HepG2 (cell line): ENCODE measurements around the gene PPARA. TPM values are rescaled to one million over a fixed set of nuclear protein-coding genes. Genes with fewer than 3 reads are reported as not detected.

Source experiments
- BRD4 ChIP-seq: sonication (generic); formaldehyde crosslinking; IDR thresholded peaks from 2 replicates; pipeline ENCODE4 v1.4.0; 2020; ENCODE audit warnings: missing genetic modification reagents
- FOSL2 ChIP-seq: sonication (generic); formaldehyde crosslinking; IDR thresholded peaks from 2 replicates; pipeline ENCODE4 v1.4.0; 2020; ENCODE audit warnings: missing genetic modification reagents
- FOXO1 ChIP-seq: sonication (generic); formaldehyde crosslinking; IDR thresholded peaks from 2 replicates; pipeline ENCODE4 v1.4.0; 2020; ENCODE audit warnings: missing genetic modification reagents
- MED13 ChIP-seq: sonication (generic); formaldehyde crosslinking; IDR thresholded peaks from 2 replicates; pipeline ENCODE4 v1.5.0; 2020; ENCODE audit warnings: missing genetic modification reagents
- NR2C2 ChIP-seq: sonication (generic); formaldehyde crosslinking; IDR thresholded peaks from 2 replicates; pipeline ENCODE4 v1.4.0; 2020; ENCODE audit warnings: missing genetic modification reagents, mild to moderate bottlenecking, moderate library complexity, borderline replicate concordance
- ONECUT2 ChIP-seq: sonication (generic); formaldehyde crosslinking; IDR thresholded peaks from 2 replicates; pipeline ENCODE4 v1.4.0; 2020; ENCODE audit warnings: missing genetic modification reagents
- REXO4 ChIP-seq: sonication (generic); formaldehyde crosslinking; IDR thresholded peaks from 2 replicates; pipeline ENCODE4 v1.8.0; 2022; ENCODE audit warnings: missing genetic modification reagents, mild to moderate bottlenecking, borderline replicate concordance
- RXRB ChIP-seq: IDR thresholded peaks from 2 replicates; pipeline ENCODE4 v1.6.1; 2016; ENCODE audit warnings: borderline replicate concordance, missing genetic modification reagents, missing compliant biosample characterization
- TP53 ChIP-seq: sonication (generic); formaldehyde crosslinking; conservative IDR thresholded peaks from 2 replicates; pipeline ENCODE4 v1.4.0; 2020; ENCODE audit warnings: missing genetic modification reagents
- ZFP41 ChIP-seq: sonication (generic); formaldehyde crosslinking; IDR thresholded peaks from 2 replicates; pipeline ENCODE4 v1.4.0; 2020; ENCODE audit warnings: mild to moderate bottlenecking, missing genetic modification reagents, borderline replicate concordance
- ZFP82 ChIP-seq: sonication (generic); formaldehyde crosslinking; IDR thresholded peaks from 2 replicates; pipeline ENCODE4 v1.5.1; 2020; ENCODE audit warnings: mild to moderate bottlenecking, missing genetic modification reagents, borderline replicate concordance
- ZNF292 ChIP-seq: sonication (generic); formaldehyde crosslinking; IDR thresholded peaks from 2 replicates; pipeline ENCODE4 v1.8.1; 2022; ENCODE audit warnings: mild to moderate bottlenecking, low read depth, missing genetic modification reagents, borderline replicate concordance
- ZNF382 ChIP-seq: sonication (generic); formaldehyde crosslinking; IDR thresholded peaks from 2 replicates; pipeline ENCODE4 v1.5.0; 2020; ENCODE audit warnings: missing genetic modification reagents, mild to moderate bottlenecking, borderline replicate concordance
- ZNF430 ChIP-seq: sonication (generic); formaldehyde crosslinking; IDR thresholded peaks from 2 replicates; pipeline ENCODE4 v1.9.0; 2021; ENCODE audit warnings: mild to moderate bottlenecking, missing genetic modification reagents
- ZNF446 ChIP-seq: sonication (generic); formaldehyde crosslinking; IDR thresholded peaks from 2 replicates; pipeline ENCODE4 v1.5.0; 2020; ENCODE audit warnings: mild to moderate bottlenecking, missing genetic modification reagents
- ZNF737 ChIP-seq: sonication (generic); formaldehyde crosslinking; IDR thresholded peaks from 2 replicates; pipeline ENCODE4 v1.5.0; 2020; ENCODE audit warnings: missing genetic modification reagents, mild to moderate bottlenecking, borderline replicate concordance
- ZNF761 ChIP-seq: sonication (generic); formaldehyde crosslinking; conservative IDR thresholded peaks from 2 replicates; pipeline ENCODE4 v1.4.0; 2020; ENCODE audit warnings: mild to moderate bottlenecking, missing genetic modification reagents
- polyA plus RNA-seq, 8 experiments: library from polyadenylated mRNA; depleted of rRNA in 3 of 8; stranded (reverse) in 7 of 8; unstranded in 1 of 8; fragments of >200 nt; fragmentation: Illumina TruSeq in 4 of 8; extraction: Trizol in 4 of 8; gene quantifications; 2 replicates each; pipeline versions ENCODE4 v1.2.1 to v1.2.3, GENCODE V29; 2011 to 2016; ENCODE audit warnings: low read depth in 4 of 8, missing spikeins in 1 of 8, mixed read lengths in 1 of 8; ENCODE audit not compliant: insufficient read depth in 1 of 8
- total RNA-seq, 5 experiments: library from RNA; depleted of rRNA; stranded (reverse); fragments of >200 nt; fragmentation: Illumina TruSeq; extraction: Trizol; gene quantifications; 2 replicates each; pipeline ENCODE4 v1.2.3, GENCODE V29; 2016; ENCODE audit warnings: low read depth in 1 of 5
- TF ChIP-seq, protein P1 (sequence below): sonication (generic); formaldehyde crosslinking; IDR thresholded peaks from 2 replicates; pipeline ENCODE4 v1.5.1; 2020; ENCODE audit warnings: missing genetic modification reagents, mild to moderate bottlenecking, borderline replicate concordance
- TF ChIP-seq, protein P2 (sequence below): sonication (generic); formaldehyde crosslinking; IDR thresholded peaks from 2 replicates; pipeline ENCODE4 v1.4.0; 2020; ENCODE audit warnings: missing genetic modification reagents
- TF ChIP-seq, protein P3 (sequence below): sonication (generic); formaldehyde crosslinking; IDR thresholded peaks from 2 replicates; pipeline ENCODE4 v1.5.1; 2020; ENCODE audit warnings: mild to moderate bottlenecking, missing genetic modification reagents, moderate library complexity
- TF ChIP-seq, protein P4 (sequence below): sonication (generic); formaldehyde crosslinking; IDR thresholded peaks from 2 replicates; pipeline ENCODE4 v1.5.0; 2020; ENCODE audit warnings: mild to moderate bottlenecking, missing genetic modification reagents, borderline replicate concordance

The PPARA gene
- total and polyA plus RNA-seq, 2 of the 13 experiments (the other 11 are each of a cell fraction or from before 2014, with no cell fraction given), result 18.2 to 24.7 TPM

DNA sequence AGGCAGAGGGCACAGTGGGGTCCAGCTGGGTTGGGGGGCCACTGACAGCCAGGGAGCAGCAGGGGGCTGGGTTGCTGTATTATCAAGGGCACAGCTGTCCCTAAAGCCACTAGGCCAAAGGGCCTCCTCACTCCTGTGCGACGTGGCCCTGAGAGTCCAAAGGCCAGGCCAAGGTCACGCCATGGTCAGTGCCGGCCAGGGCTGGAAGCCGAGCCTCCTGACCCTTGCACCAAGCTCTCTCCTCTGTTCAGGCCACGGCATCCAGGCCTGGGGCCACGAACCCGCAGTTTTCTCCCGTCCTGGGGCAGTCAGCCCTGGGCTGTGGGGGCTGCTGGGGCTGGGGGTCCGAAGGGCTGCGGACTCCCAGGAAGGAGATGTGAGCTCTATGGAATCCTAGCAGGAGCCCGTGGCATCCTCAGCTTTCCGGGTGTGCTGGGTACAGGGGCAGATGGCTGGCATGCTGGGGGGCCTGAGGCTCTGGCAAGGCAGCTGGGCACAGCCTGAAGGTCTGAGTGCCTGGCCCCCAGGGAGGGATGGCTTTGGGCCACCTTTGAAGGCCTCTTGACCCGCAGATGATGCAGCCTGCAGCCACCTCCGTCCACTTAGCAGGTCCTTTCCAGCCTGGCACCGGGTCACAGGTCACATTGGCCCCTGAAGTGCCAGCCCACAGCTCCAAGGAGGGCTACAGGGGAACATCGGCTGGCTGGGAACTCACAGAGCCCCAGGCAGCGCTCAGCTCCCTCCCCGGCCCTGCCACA is 17.3 kb upstream of the PPARA start (continued):
- TF ChIP-seq RXRB (CRISPR knock-in tag), result peak; percentile 98
- TF ChIP-seq ZNF430, result peak; percentile 93
- no peak for TF ChIP-seq ZNF446 (CRISPR knock-in tag)
- no peak for TF ChIP-seq ONECUT2 (CRISPR knock-in tag)
- TF ChIP-seq, protein P1, sequence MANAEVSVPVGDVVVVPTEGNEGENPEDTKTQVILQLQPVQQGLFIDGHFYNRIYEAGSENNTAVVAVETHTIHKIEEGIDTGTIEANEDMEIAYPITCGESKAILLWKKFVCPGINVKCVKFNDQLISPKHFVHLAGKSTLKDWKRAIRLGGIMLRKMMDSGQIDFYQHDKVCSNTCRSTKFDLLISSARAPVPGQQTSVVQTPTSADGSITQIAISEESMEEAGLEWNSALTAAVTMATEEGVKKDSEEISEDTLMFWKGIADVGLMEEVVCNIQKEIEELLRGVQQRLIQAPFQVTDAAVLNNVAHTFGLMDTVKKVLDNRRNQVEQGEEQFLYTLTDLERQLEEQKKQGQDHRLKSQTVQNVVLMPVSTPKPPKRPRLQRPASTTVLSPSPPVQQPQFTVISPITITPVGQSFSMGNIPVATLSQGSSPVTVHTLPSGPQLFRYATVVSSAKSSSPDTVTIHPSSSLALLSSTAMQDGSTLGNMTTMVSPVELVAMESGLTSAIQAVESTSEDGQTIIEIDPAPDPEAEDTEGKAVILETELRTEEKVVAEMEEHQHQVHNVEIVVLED, result peak; percentile 31; the same call in 1 of the 2 replicates
- TF ChIP-seq ZNF382 (CRISPR knock-in tag), result no peak
- 0 out of 2 replicates have a peak, but pooled peaks have one; percentile 68 for TF ChIP-seq ZNF761 (CRISPR knock-in tag)
- peak; percentile 51; the same call in 1 of the 2 replicates for TF ChIP-seq MED13 (CRISPR knock-in tag)
- peak; percentile 90 for TF ChIP-seq NR2C2 (CRISPR knock-in tag)
- TF ChIP-seq FOSL2 (CRISPR knock-in tag), result peak; percentile 40; the same call in 1 of the 2 replicates
- peak; percentile 94 for TF ChIP-seq ZNF292 (CRISPR knock-in tag)
- peak; percentile 68; the same call in 1 of the 2 replicates for TF ChIP-seq FOXO1 (CRISPR knock-in tag)
- TF ChIP-seq BRD4 (CRISPR knock-in tag), result peak; percentile 55
- TF ChIP-seq REXO4 (CRISPR knock-in tag), result no peak
- TF ChIP-seq, protein P2, sequence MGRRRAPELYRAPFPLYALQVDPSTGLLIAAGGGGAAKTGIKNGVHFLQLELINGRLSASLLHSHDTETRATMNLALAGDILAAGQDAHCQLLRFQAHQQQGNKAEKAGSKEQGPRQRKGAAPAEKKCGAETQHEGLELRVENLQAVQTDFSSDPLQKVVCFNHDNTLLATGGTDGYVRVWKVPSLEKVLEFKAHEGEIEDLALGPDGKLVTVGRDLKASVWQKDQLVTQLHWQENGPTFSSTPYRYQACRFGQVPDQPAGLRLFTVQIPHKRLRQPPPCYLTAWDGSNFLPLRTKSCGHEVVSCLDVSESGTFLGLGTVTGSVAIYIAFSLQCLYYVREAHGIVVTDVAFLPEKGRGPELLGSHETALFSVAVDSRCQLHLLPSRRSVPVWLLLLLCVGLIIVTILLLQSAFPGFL, result no peak
- TF ChIP-seq ZFP82 (CRISPR knock-in tag), result peak; percentile 73; the same call in 1 of the 2 replicates
- no peak; the same call in 1 of the 2 replicates for TF ChIP-seq TP53 (CRISPR knock-in tag)
- no peak for TF ChIP-seq ZFP41 (CRISPR knock-in tag)
- TF ChIP-seq ZNF737, result no peak
- TF ChIP-seq, protein P3, sequence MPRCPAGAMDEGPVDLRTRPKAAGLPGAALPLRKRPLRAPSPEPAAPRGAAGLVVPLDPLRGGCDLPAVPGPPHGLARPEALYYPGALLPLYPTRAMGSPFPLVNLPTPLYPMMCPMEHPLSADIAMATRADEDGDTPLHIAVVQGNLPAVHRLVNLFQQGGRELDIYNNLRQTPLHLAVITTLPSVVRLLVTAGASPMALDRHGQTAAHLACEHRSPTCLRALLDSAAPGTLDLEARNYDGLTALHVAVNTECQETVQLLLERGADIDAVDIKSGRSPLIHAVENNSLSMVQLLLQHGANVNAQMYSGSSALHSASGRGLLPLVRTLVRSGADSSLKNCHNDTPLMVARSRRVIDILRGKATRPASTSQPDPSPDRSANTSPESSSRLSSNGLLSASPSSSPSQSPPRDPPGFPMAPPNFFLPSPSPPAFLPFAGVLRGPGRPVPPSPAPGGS, result no peak
- TF ChIP-seq, protein P4, sequence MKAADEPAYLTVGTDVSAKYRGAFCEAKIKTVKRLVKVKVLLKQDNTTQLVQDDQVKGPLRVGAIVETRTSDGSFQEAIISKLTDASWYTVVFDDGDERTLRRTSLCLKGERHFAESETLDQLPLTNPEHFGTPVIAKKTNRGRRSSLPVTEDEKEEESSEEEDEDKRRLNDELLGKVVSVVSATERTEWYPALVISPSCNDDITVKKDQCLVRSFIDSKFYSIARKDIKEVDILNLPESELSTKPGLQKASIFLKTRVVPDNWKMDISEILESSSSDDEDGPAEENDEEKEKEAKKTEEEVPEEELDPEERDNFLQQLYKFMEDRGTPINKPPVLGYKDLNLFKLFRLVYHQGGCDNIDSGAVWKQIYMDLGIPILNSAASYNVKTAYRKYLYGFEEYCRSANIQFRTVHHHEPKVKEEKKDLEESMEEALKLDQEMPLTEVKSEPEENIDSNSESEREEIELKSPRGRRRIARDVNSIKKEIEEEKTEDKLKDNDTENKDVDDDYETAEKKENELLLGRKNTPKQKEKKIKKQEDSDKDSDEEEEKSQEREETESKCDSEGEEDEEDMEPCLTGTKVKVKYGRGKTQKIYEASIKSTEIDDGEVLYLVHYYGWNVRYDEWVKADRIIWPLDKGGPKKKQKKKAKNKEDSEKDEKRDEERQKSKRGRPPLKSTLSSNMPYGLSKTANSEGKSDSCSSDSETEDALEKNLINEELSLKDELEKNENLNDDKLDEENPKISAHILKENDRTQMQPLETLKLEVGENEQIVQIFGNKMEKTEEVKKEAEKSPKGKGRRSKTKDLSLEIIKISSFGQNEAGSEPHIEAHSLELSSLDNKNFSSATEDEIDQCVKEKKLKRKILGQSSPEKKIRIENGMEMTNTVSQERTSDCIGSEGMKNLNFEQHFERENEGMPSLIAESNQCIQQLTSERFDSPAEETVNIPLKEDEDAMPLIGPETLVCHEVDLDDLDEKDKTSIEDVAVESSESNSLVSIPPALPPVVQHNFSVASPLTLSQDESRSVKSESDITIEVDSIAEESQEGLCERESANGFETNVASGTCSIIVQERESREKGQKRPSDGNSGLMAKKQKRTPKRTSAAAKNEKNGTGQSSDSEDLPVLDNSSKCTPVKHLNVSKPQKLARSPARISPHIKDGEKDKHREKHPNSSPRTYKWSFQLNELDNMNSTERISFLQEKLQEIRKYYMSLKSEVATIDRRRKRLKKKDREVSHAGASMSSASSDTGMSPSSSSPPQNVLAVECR, result peak; percentile 78; the same call in 1 of the 2 replicates
